Measurements from ENCODE around the gene RSBN1L.

RSBN1L gene

GRCh38 chr7:77825131-77825530 is 128.9 kb downstream of the RSBN1L start:
- DNase-seq (ENCODE audit: low spot score) = no peak
- in situ Hi-C loops (cut with MboI; ENCODE audit: low sequenced_read_pairs, unreplicated experiment) = no loop called here
- TF ChIP-seq, protein P1, sequence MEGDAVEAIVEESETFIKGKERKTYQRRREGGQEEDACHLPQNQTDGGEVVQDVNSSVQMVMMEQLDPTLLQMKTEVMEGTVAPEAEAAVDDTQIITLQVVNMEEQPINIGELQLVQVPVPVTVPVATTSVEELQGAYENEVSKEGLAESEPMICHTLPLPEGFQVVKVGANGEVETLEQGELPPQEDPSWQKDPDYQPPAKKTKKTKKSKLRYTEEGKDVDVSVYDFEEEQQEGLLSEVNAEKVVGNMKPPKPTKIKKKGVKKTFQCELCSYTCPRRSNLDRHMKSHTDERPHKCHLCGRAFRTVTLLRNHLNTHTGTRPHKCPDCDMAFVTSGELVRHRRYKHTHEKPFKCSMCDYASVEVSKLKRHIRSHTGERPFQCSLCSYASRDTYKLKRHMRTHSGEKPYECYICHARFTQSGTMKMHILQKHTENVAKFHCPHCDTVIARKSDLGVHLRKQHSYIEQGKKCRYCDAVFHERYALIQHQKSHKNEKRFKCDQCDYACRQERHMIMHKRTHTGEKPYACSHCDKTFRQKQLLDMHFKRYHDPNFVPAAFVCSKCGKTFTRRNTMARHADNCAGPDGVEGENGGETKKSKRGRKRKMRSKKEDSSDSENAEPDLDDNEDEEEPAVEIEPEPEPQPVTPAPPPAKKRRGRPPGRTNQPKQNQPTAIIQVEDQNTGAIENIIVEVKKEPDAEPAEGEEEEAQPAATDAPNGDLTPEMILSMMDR (IDR thresholded peaks at IDR 0.05; ENCODE audit: borderline replicate concordance, control extremely low read depth, extremely low read depth, insufficient read depth, missing control alignments) = no peak

GRCh38 chr7:77826300-77826699 is 130.0 kb downstream of the RSBN1L start:
- TF ChIP-seq, protein P1 (IDR thresholded peaks at IDR 0.05; ENCODE audit: borderline replicate concordance, control extremely low read depth, extremely low read depth, insufficient read depth, missing control alignments) = no peak
- in situ Hi-C loops (cut with MboI; ENCODE audit: low sequenced_read_pairs, unreplicated experiment) = no loop called here

DNA sequence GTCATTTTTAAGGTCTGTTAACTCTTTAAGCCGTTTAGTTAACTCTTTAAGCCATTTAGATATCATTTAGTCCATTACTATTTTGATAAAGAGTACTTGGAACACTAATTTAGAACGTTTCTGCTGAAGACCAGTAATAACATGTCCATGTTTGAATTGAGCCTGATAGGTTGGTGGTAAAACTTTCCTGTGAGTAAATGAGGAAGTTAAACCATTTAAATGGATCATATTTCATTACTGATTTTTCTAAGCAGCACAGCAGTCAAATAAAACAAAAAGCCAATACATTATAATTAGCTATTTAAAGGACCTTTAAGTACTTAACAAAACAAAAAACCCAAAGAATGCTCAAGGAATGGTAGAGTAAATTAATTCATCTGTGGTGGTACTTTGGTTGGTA is 131.7 kb downstream of the RSBN1L start:
- in situ Hi-C loops (cut with MboI; ENCODE audit: low sequenced_read_pairs, unreplicated experiment) = no loop called here
- no peak for DNase-seq (ENCODE audit: low spot score)
- TF ChIP-seq, protein P1 (IDR thresholded peaks at IDR 0.05; ENCODE audit: borderline replicate concordance, control extremely low read depth, extremely low read depth, insufficient read depth, missing control alignments) = no peak

More at GRCh38 chr7:77826300-77826699, 130.0 kb downstream of the RSBN1L start:
- DNase-seq (ENCODE audit: low spot score) = no peak

- in situ Hi-C loops (cut with MboI; ENCODE audit: low sequenced_read_pairs, unreplicated experiment) = no loop called here
- TF ChIP-seq, protein P1 (IDR thresholded peaks at IDR 0.05; ENCODE audit: borderline replicate concordance, control extremely low read depth, extremely low read depth, insufficient read depth, missing control alignments) = no peak
- no peak for DNase-seq (ENCODE audit: low spot score)
These were observed 134.5 kb downstream of the RSBN1L start for GRCh38 chr7:77830649-77831355.

DNA sequence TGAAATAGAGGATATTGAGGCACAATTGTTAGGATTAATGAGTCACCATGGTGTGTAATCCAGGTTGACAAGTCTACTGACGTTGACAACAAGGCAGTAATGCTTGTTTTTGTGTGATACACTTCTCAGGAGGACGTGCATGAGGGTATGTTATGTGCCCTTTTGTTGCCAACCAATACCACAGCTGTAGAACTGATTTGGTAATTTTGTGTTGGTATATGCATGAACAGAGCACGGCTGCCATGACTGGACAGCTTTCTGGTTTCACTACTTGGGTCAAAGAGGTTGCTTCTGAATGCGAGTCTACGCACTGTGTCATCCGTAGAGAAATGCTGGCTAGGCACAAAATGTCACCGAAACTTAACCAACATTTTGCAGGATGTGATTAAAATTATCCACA is 135.2 kb downstream of the RSBN1L start:
- in situ Hi-C loops (cut with MboI; ENCODE audit: low sequenced_read_pairs, unreplicated experiment) = no loop called here
- TF ChIP-seq, protein P1 (IDR thresholded peaks at IDR 0.05; ENCODE audit: borderline replicate concordance, control extremely low read depth, extremely low read depth, insufficient read depth, missing control alignments) = no peak
- DNase-seq (ENCODE audit: low spot score) = no peak

DNA sequence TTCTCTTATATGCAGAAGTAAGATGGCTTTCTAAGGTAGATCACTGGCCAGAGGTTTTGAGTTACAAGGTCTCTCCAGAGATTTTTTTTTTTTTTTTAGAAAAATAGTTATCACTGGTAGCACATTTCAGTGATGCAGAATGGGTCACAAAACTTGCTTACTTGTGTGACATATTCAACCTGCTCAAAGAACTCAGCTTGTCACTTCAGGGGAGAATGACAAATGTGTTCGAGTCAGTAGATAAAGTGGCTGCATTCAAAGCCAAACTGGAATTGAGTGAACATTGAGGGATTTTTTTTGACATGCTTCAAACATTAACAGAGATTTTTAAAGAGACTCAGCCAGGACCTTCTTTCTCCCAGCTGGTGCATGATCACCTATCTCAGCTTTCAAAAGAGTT is 135.7 kb downstream of the RSBN1L start:
- DNase-seq (ENCODE audit: low spot score) = no peak
- in situ Hi-C loops (cut with MboI; ENCODE audit: low sequenced_read_pairs, unreplicated experiment) = no loop called here
- TF ChIP-seq, protein P1 (IDR thresholded peaks at IDR 0.05; ENCODE audit: borderline replicate concordance, control extremely low read depth, extremely low read depth, insufficient read depth, missing control alignments) = no peak

Data from GM13976 (cell line).